Measurements from ENCODE around the gene TMEM18.

The TMEM18 gene

GRCh38 chr2:643761-644160 lies 33.4 kb downstream of the TMEM18 start:
- no peak for TF ChIP-seq SIN3A (IDR thresholded peaks at IDR 0.05; ENCODE audit: borderline replicate concordance, insufficient read depth, low read length)

GRCh38 chr2:643334-643733 lies 33.9 kb downstream of the TMEM18 start:
- no peak for TF ChIP-seq SIN3A (IDR thresholded peaks at IDR 0.05; ENCODE audit: borderline replicate concordance, insufficient read depth, low read length)
- no peak for TF ChIP-seq POLR2AphosphoS5 (IDR thresholded peaks at IDR 0.05; ENCODE audit: low read depth, low read length)
- no peak for TF ChIP-seq REST (IDR thresholded peaks at IDR 0.05; ENCODE audit: insufficient read depth in 1 of 2, low read depth in 2 of 2, low read length in 2 of 2)
- no peak for TF ChIP-seq FOXP2 (optimal IDR thresholded peaks at IDR 0.05; ENCODE audit: borderline replicate concordance, extremely low read depth, extremely low read length, insufficient read depth)
- TF ChIP-seq TAF1 (IDR thresholded peaks at IDR 0.05; ENCODE audit: borderline replicate concordance, insufficient read depth, low read length): no peak

- TF ChIP-seq REST (IDR thresholded peaks at IDR 0.05; ENCODE audit: insufficient read depth in 1 of 2, low read depth in 2 of 2, low read length in 2 of 2) (no peak), TAF1 (IDR thresholded peaks at IDR 0.05; ENCODE audit: borderline replicate concordance, insufficient read depth, low read length) (no peak), FOXP2 (optimal IDR thresholded peaks at IDR 0.05; ENCODE audit: borderline replicate concordance, extremely low read depth, extremely low read length, insufficient read depth) (no peak), SIN3A (IDR thresholded peaks at IDR 0.05; ENCODE audit: borderline replicate concordance, insufficient read depth, low read length) (no peak), POLR2AphosphoS5 (IDR thresholded peaks at IDR 0.05; ENCODE audit: low read depth, low read length) (no peak)
Observed at GRCh38 chr2:641872-642815, 35.1 kb downstream of the TMEM18 start.

- no peak for TF ChIP-seq REST (IDR thresholded peaks at IDR 0.05; ENCODE audit: insufficient read depth in 1 of 2, low read depth in 2 of 2, low read length in 2 of 2)
- TF ChIP-seq POLR2AphosphoS5 (IDR thresholded peaks at IDR 0.05; ENCODE audit: low read depth, low read length): no peak
Observed at GRCh38 chr2:641164-641871, 35.9 kb downstream of the TMEM18 start.

- no peak for TF ChIP-seq SIN3A (IDR thresholded peaks at IDR 0.05; ENCODE audit: borderline replicate concordance, insufficient read depth, low read length)
Observed at GRCh38 chr2:639703-640102, 37.5 kb downstream of the TMEM18 start.

GRCh38 chr2:637804-638203 lies 39.4 kb downstream of the TMEM18 start:
- no peak for TF ChIP-seq SIN3A (IDR thresholded peaks at IDR 0.05; ENCODE audit: borderline replicate concordance, insufficient read depth, low read length)
- TF ChIP-seq FOXP2 (optimal IDR thresholded peaks at IDR 0.05; ENCODE audit: borderline replicate concordance, extremely low read depth, extremely low read length, insufficient read depth): no peak
- no peak for TF ChIP-seq POLR2AphosphoS5 (IDR thresholded peaks at IDR 0.05; ENCODE audit: low read depth, low read length)
- no peak for TF ChIP-seq TAF1 (IDR thresholded peaks at IDR 0.05; ENCODE audit: borderline replicate concordance, insufficient read depth, low read length)

All from PFSK-1 (cell line).